ENCODE results near the gene ACTRT2. TPM values are rescaled to one million over a fixed set of nuclear protein-coding genes. Genes with fewer than 3 reads are reported as not detected.

The ACTRT2 gene
- total RNA-seq, 1 experiment from 2014 or later, result not detected

- H3K4me1 Mint-ChIP-seq (ENCODE audit: low read depth, unreplicated experiment), result no peaks in the 10 kb centered on the region
- no peaks in the 10 kb centered on the region for H3K9me3 Mint-ChIP-seq (ENCODE audit: unreplicated experiment)
- POLR2A ChIA-PET, result no interaction called here
- no peaks in the 10 kb centered on the region for H3K27me3 ChIP-seq (replicated peaks; ENCODE audit: control insufficient read depth, insufficient read depth, low read length)
- H3K9me3 ChIP-seq, result no peaks in the 10 kb centered on the region
- H3K4me3 Mint-ChIP-seq (ENCODE audit: unreplicated experiment), result no peak overlapping the region
- H3K4me1 ChIP-seq, result no peaks in the 10 kb centered on the region
- intact Hi-C loops (cut with micrococcal nuclease; ENCODE audit: unreplicated experiment), result no loop called here
- H3K27ac Mint-ChIP-seq (ENCODE audit: unreplicated experiment), result no peak overlapping the region
- TF ChIP-seq, protein P1, sequence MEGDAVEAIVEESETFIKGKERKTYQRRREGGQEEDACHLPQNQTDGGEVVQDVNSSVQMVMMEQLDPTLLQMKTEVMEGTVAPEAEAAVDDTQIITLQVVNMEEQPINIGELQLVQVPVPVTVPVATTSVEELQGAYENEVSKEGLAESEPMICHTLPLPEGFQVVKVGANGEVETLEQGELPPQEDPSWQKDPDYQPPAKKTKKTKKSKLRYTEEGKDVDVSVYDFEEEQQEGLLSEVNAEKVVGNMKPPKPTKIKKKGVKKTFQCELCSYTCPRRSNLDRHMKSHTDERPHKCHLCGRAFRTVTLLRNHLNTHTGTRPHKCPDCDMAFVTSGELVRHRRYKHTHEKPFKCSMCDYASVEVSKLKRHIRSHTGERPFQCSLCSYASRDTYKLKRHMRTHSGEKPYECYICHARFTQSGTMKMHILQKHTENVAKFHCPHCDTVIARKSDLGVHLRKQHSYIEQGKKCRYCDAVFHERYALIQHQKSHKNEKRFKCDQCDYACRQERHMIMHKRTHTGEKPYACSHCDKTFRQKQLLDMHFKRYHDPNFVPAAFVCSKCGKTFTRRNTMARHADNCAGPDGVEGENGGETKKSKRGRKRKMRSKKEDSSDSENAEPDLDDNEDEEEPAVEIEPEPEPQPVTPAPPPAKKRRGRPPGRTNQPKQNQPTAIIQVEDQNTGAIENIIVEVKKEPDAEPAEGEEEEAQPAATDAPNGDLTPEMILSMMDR (IDR thresholded peaks at IDR 0.05; ENCODE audit: insufficient read depth in 1 of 2, low read depth in 1 of 2, low read length in 1 of 2, severe bottlenecking in 1 of 2, unreplicated experiment in 1 of 2), result no peak
- no peak overlapping the region for H3K4me3 ChIP-seq (ENCODE audit: low read depth, low read length)
- no peak for DNase-seq
- no peaks in the 10 kb centered on the region for H3K27me3 Mint-ChIP-seq (ENCODE audit: insufficient read depth, unreplicated experiment)
- H3K36me3 ChIP-seq (ENCODE audit: control insufficient read depth, insufficient read depth, low read length), result no peaks in the 10 kb centered on the region
- no peaks in the 10 kb centered on the region for H3K36me3 Mint-ChIP-seq (ENCODE audit: insufficient read depth, unreplicated experiment)
- no TSS peak for BruUV-seq (replicated peaks)
- CTCF ChIA-PET, result no interaction called here
Observed at GRCh38 chr1:3066826-3067225, 45.6 kb downstream of the ACTRT2 start.

DNA sequence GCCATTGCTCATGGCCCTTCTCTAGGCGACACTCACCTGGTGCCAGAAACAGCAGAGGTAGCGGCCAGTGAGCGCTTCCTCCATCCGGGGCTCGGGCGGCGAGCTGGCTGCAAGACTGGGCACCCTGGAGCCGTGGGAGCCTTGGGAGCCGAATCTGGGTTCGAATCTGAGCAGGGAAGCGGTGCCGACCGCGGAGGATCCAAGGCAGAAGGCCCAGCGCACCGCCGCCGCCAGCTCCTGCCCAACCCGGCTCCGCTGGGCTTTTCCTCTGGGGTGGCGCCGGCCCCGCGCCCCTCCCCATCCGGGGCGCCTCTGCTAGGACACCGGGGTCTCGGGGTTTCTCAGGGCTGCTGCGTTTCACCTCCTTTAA, 46.0 kb downstream of the ACTRT2 start:
- Histone ChIP-seq H3K36me3 (ENCODE audit: control insufficient read depth, insufficient read depth, low read length) (no peaks in the 10 kb centered on the region), H3K4me3 (ENCODE audit: low read depth, low read length) (no peak overlapping the region), H3K27me3 (replicated peaks; ENCODE audit: control insufficient read depth, insufficient read depth, low read length) (no peaks in the 10 kb centered on the region), H3K9me3 (no peaks in the 10 kb centered on the region), H3K4me1 (no peaks in the 10 kb centered on the region)
- intact Hi-C loops (cut with micrococcal nuclease; ENCODE audit: unreplicated experiment), result no loop called here
- no TSS peak for BruUV-seq (replicated peaks)
- TF ChIP-seq, protein P1 (IDR thresholded peaks at IDR 0.05; ENCODE audit: insufficient read depth in 1 of 2, low read depth in 1 of 2, low read length in 1 of 2, severe bottlenecking in 1 of 2, unreplicated experiment in 1 of 2), result no peak
- POLR2A ChIA-PET, result no interaction called here
- Mint-ChIP-seq H3K27ac (ENCODE audit: unreplicated experiment) (no peak overlapping the region), H3K9me3 (ENCODE audit: unreplicated experiment) (no peaks in the 10 kb centered on the region), H3K36me3 (ENCODE audit: insufficient read depth, unreplicated experiment) (no peaks in the 10 kb centered on the region), H3K4me3 (ENCODE audit: unreplicated experiment) (no peak overlapping the region), H3K27me3 (ENCODE audit: insufficient read depth, unreplicated experiment) (no peaks in the 10 kb centered on the region), H3K4me1 (ENCODE audit: low read depth, unreplicated experiment) (no peaks in the 10 kb centered on the region)
- no peak for DNase-seq
- CTCF ChIA-PET, result no interaction called here

- no peaks in the 10 kb centered on the region for H3K27me3 Mint-ChIP-seq (ENCODE audit: insufficient read depth, unreplicated experiment)
- Histone ChIP-seq H3K27me3 (replicated peaks; ENCODE audit: control insufficient read depth, insufficient read depth, low read length) (no peaks in the 10 kb centered on the region), H3K4me3 (ENCODE audit: low read depth, low read length) (no peak overlapping the region), H3K9me3 (no peaks in the 10 kb centered on the region), H3K4me1 (no peaks in the 10 kb centered on the region), H3K36me3 (ENCODE audit: control insufficient read depth, insufficient read depth, low read length) (no peaks in the 10 kb centered on the region)
- H3K27ac Mint-ChIP-seq (ENCODE audit: unreplicated experiment), result no peak overlapping the region
- peak overlapping the region; percentile 86 for H3K4me3 Mint-ChIP-seq (ENCODE audit: unreplicated experiment)
- intact Hi-C loops (cut with micrococcal nuclease; ENCODE audit: unreplicated experiment), result loop anchor here (2.0 kb wide), 2 partner anchors 253 to 357 kb away; no protein-coding TSS in a partner anchor
- CTCF ChIA-PET, result no interaction called here
- H3K36me3 Mint-ChIP-seq (ENCODE audit: insufficient read depth, unreplicated experiment), result no peaks in the 10 kb centered on the region
- H3K9me3 Mint-ChIP-seq (ENCODE audit: unreplicated experiment), result no peaks in the 10 kb centered on the region
- POLR2A ChIA-PET, result interaction anchor here (0.6 kb wide), 1 partner anchor 173 kb away, joined by 7 read pairs; no protein-coding TSS in a partner anchor
- TF ChIP-seq, protein P1 (IDR thresholded peaks at IDR 0.05; ENCODE audit: insufficient read depth in 1 of 2, low read depth in 1 of 2, low read length in 1 of 2, severe bottlenecking in 1 of 2, unreplicated experiment in 1 of 2), result no peak
- H3K4me1 Mint-ChIP-seq (ENCODE audit: low read depth, unreplicated experiment), result no peaks in the 10 kb centered on the region
- no TSS peak for BruUV-seq (replicated peaks)
- no peak for DNase-seq
Observed at GRCh38 chr1:3067671-3068563, 46.6 kb downstream of the ACTRT2 start.
